Fibroblast of villous mesenchyme (primary cell): ENCODE data around the gene ANKLE1. TPM values are rescaled to one million over a fixed set of nuclear protein-coding genes. Genes with fewer than 3 reads are reported as not detected.

Source experiments
- DNase-seq: peaks from one replicate; pipeline ENCODE4 v3.0.0-alpha.2; 2010; ENCODE audit warnings: low read depth
- H3K4me3 ChIP-seq: 2 replicates; pipeline ENCODE4 v1.5.1; 2011; ENCODE audit warnings: low read depth, mild to moderate bottlenecking, low read length
- CTCF ChIP-seq: IDR thresholded peaks from 2 replicates; pipeline ENCODE4 v1.5.1; 2012; ENCODE audit warnings: low read depth, mild to moderate bottlenecking, low read length; ENCODE audit not compliant: insufficient read depth
- total RNA-seq: library from RNA; depleted of rRNA; stranded (reverse); fragments of >200 nt; gene quantifications from 2 replicates; pipeline ENCODE4 v1.2.3, GENCODE V29; 2012

ANKLE1 gene
- total RNA-seq, 1 donor = 0.86 TPM

- no peak for DNase-seq
- no peak for TF ChIP-seq CTCF
- no peak overlapping the region for H3K4me3 ChIP-seq
Measured at GRCh38 chr19:17283504-17283996, 1.8 kb downstream of the ANKLE1 start.

- H3K4me3 ChIP-seq = no peak overlapping the region
- no peak for TF ChIP-seq CTCF
- DNase-seq = no peak
Measured at GRCh38 chr19:17285415-17286135, 3.9 kb downstream of the ANKLE1 start.

GRCh38 chr19:17286263-17286662, 4.6 kb downstream of the ANKLE1 start:
- DNase-seq = no peak
- no peak for TF ChIP-seq CTCF
- no peak overlapping the region for H3K4me3 ChIP-seq

- DNase-seq = no peak
- TF ChIP-seq CTCF = no peak
Measured at GRCh38 chr19:17286752-17287151, 5.1 kb downstream of the ANKLE1 start.

GRCh38 chr19:17289489-17289888, 7.8 kb downstream of the ANKLE1 start:
- peak overlapping the region; percentile 44 for H3K4me3 ChIP-seq
- TF ChIP-seq CTCF = no peak
- DNase-seq = peak; percentile 91

More at GRCh38 chr19:17286752-17287151, 5.1 kb downstream of the ANKLE1 start:
- no peak overlapping the region for H3K4me3 ChIP-seq

- peak overlapping the region; percentile 66 for H3K4me3 ChIP-seq
- peak; percentile 85 for TF ChIP-seq CTCF
- peak; percentile 89 for DNase-seq
Measured at GRCh38 chr19:17292301-17293074, 10.8 kb downstream of the ANKLE1 start.
